Hematopoietic multipotent progenitor cell treated with erythropoietin and hydrocortisone succinate and interleukin-3 and kit ligand, for 6 days (in vitro differentiated cells): ENCODE results near the gene DMC1.
"Not testable (repeated sequence)": the region's sequence is repeated elsewhere in the genome, so short reads cannot be mapped to it uniquely, and the experiment has no call there.

Source experiments
- DNase-seq: peaks from one replicate; pipeline ENCODE4 v3.0.0-alpha.2; 2015

Gene DMC1

DNA sequence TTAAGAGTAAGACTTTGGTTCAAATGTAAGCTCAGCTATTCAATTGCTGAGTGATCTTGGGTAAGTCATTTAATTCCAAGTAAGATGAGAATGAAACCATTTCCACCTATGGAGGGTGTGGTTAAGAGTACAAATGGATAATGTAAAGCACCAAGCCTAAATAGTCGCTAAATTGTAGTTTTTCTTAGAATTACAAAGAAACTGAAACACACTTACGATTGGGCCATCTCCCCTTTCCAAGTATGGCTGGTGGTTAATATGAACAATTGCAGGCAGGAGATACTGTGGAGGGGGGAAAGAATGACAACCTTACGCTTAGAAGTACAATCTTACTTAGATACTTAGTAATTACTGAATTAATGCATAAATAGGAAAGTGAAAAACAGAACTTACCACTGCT, 72.1 kb downstream of the DMC1 start:
- DNase-seq = no peak

DNA sequence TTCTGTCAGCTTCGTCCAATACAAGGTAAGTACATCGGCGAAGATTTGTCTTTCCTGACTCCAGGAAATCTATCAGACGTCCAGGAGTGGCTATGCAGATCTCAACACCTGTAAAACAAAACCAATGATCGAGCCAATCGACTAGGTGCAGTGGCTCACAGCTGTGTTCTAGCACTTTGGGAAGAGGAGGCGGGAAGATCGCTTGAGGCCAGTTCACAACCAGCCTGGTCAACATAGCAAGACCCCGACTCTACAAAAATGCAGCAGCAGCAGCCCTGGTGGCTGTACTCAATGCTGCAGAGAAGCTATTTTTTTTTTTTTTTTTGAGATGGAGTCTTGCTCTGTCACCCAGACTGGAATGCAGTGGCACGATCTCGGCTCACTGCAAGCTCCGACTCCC, 75.0 kb downstream of the DMC1 start:
- DNase-seq = no peak

DNA sequence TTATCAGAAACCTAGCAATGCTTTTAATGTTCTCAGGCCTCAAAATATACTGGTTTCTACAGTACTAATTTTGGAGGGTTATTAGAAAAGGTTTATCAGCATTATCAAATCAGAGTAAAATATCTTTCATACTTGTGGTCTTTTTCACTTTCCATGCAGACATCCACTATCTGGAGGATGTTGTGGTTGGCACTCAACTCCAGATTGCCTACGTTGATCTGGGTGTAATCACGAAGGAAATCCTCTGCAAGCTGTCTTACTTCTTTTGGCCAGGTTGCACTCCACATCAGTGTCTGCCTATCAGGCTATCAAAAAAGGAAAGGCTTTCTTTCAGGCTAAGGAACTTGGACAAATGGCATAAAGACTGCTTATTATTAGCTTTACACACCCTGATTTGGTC, 75.5 kb downstream of the DMC1 start:
- no peak for DNase-seq

DNA sequence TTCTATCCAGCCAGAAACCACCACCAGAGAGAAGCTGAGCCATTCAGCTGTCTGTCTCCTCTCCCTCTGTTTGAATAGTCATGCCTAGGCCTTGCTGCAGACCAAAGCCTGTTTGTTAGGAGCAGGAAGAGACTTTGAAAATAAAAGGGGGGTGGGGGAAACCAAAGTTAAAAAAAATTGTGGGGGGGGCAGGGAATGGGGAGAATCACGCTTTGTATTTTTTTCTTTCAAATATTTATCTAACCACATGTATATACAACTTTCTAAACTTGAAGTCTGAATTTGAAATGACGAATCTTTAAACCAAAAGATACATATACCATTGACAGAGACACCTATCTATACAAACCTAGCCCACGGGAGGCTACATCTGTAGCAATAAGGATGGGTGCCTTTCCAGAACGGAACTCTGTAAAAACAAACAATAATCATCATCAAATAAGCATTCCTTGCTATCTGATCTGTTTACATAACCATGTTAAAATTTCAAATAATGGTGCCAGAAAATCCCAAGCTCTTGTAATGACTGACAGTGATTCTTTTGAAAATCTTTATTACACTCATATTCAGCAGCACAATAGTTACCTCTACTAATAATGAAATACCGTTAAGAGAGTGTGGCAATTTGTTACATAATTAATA, 78.2 kb downstream of the DMC1 start:
- no peak for DNase-seq

DNA sequence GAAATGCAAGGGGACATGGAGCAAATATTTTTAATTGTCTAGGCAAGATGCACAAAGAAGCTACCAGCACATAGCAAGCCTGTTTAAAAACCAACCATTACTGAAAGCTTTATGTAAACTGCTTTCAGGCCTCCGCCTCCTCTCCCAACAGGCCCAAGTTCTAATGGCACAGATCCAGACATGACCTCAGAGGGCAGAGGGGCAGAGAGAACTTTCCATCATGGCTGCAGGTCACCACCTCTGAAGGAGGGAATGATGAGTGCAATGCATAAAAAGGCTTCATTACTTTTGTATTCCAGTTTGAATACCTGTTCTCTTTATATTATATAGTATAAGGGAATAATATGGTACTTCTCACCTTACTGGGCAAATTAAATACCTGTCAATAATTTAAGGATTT, 79.1 kb downstream of the DMC1 start:
- DNase-seq = peak; percentile 59

DNA sequence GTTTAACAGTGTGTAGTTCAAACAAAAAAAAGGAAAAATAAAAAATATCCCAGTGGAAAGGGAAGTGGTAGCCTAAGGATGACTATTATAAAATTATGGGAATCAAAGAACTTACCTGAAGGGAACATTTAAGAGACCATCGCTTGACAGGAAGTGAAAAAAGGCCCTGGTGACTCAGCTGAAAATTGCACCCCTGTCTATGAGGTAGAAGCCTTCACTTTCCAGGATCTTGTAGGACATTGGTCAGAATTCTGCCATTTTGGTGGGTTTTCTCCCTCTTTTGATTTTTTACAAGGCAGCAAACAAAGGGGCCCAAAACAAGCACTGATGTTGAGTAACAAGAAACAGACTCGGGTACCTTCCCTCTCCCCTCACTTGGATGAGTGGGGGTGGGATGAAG, 79.5 kb downstream of the DMC1 start:
- DNase-seq = peak; percentile 40

DNA sequence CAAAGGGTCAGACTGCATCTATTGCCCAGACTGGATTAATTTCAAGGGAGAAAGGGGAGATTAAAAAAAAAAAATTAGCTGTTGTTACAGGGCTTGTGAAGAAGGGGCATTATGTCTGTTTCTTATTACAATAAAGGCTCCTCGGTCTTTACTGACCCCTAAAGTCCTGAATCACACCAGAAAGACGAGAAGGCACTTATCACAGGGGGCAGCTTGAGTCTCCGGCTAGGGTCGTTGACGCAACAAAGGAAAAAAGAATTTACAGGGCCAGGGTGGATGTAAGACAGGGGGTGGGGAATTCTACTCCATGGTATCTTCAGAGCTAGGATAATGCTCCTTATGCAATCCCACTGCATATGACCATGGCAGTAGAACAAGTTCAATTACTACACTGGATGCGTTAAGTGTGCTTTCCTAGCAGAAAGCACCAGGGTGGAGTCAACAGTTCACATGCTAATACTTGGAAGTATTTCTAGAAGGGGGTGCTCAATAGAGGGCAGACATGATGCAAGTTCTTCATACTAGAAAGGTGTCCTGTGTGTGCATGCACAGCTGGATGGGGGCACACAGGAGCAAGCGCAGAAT, 80.3 kb downstream of the DMC1 start:
- no peak for DNase-seq

DNA sequence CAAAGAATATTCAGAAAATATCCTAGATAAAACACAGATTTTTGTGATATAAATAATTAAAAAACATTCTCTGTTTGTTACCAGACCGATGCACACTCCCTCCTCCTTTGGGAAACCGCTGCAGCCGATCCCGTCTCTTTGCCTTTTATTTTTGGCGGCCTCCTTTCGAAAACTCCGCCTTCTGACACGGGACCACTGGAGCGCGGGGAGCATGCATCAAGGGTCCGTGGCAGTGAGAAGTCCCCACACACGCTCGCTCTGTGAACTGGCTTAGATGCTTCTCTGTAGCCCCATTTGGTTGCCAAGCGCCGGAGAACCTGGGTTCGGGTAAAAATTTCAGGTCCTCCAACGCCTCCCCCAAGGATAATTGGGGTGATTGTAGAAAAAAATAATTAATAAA, 80.8 kb downstream of the DMC1 start:
- DNase-seq = no peak

DNA sequence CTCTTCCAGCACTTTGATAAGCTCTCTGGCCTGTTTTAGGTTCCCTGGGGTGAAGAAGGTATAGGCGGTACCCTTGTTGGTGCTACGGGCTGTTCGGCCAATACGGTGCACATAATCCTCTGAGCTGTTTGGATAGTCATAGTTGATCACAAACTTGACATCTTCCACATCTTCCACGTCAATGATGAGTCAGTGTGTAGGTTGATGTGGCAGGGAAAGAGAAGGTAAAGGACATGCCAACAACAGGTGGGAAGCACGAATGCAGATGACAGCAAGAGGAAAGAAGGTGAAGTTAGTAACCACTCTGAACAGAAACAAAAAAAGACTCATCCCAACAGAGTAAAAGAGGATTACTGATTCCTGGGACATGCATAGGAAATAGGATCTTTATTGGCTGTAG, 82.0 kb downstream of the DMC1 start:
- no peak for DNase-seq

DNA sequence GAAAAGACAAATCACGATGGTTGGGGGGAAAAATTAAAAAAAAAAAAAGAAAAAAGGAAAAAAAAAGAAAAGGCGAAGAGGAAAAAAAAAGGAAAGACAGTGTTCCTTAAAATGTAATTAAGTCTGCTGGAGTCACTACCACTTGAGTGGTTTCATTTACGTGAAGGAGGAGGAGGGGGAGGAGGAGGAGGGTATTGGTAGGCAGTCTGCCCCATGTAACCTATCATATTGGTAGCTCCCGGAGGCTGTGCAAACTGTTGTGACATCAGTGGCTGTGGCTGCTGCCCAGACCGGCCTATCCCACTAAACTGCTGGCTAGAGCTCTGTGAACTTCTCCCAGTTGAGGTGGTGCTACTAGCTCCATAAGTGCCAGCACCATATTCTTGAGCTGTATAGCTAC, 84.2 kb downstream of the DMC1 start:
- DNase-seq = no peak

DNA sequence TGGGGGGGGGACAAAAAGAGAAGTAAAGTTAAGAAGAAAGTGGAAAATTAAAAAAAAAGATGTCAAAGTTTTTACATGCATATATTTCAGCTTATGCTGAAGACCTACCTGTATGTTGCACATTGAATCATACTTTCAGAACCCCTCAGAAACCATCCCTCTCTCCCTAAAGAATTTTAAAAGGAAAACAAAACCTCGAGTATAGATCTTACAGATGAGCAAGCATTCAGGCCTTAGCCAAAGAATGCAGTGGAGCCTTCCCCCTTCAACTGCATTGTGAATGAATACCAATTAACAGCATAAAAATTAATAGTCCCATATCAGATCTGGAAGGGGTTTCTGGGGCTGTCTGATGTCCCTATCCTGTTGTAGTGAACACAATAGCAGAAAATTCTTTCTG, 85.7 kb downstream of the DMC1 start:
- no peak for DNase-seq

DNA sequence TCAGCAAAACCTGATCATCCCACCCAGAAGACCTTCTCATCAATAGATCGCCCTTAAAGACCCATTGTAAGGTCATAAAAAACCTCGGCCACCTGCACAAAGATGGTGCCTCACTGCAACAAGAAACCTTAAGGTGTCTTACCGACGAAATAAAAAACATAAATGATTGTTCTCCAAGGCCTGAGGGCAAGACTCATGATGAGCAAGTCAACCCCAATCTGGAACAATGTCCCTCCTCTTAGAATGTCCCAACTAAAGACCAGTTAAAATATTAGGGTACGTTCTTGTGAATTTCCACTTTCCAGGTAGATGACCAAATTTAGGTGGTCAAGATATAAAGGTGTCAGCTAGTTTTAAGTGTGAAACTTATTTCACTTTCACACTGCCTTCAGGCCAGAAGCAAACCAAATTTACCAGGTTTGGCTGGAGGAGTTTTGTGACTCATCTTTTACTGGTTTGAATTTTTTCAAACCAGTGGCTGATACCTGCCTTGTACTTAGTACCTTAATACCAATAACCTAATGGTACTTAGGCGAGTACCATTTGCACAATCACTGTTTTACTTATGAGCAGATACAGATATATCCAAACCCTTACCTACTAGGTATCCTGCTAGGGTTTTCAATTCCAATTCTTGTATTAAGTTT, 87.2 kb downstream of the DMC1 start:
- DNase-seq = no peak

DNA sequence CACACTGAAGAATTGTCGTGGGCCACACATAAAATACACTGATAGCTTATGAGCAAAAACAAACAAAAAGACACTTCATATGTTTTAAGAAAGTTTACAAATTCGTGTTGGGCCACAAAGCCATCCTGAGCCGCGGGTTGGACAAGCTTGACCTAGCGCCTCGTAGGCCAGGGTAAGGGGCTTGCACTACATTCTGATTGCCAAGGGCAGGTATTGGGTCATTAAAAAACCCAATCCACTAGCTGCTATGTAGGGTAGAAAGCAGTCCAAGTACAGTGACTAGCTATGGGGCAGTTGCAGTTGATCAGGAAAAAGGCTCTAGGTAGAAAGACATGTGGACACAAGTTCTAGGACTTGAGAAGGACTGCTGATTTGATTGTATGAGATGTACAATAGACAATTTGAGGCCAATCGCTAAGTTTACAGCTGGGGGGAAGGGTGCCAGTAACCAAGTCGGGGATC, 88.1 kb downstream of the DMC1 start:
- DNase-seq = no peak

DNA sequence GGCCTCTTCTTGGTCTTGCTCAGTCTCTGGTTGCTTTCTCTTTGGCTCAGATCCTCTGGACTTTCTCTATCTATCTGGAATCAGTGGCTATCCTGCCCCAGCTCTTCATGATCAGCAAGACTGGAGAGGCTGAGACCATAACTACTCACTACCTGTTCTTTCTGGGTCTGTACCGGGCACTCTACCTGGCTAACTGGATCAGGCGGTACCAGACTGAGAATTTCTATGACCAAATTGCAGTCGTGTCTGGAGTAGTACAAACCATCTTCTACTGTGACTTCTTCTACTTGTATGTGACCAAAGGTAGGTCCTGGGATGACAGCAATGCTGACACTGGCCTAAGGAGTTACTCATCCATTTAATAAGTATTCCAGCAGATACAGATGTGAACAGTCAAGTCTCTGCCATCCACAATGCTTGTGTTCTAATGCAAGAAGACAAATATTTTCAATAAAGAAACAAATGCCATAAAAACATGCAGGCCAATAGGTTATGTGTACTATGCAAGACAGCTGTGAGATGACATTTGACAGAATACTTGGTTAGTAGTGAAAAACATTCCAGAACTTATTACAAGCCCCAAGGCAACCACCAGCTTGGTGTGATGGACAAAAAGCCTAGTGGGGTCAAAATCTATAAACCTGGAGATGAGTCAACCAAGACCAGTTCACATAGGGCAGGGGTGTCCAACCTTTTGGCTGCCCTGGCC, 88.7 kb downstream of the DMC1 start:
- no peak for DNase-seq

DNA sequence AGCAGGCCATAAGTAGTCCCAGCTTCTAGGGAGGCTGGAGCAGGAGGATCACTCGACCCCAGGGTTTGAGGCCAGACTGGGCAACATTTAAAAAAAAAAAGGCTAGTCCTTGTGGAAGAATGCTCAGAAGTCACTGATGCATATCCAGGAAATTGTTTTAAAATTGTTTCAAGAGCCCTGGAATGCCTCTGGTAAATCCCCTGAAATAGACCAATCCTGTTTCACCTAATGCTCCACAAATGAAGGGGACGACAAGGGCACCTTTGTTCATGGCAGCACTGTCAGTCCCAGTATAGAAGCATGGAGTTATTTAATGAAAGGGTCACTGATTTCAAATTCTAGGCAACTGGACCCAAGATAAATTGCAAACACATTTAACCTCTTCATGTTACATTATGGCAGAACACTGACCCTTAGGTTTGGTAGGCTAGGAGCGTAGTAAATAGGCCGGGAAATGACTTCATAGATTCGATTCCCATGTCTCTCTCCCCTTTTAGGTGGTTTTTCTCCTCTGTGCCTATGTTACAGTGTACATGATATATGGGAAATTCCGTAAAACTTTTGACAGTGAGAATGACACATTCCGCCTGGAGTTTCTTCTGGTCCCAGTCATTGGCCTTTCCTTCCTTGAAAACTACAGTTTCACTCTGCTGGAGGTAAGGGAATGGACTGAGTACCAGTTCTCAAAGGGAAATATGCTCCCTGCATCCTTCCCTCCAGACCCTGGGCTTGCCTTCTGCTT, 90.7 kb downstream of the DMC1 start:
- no peak for DNase-seq

DNA sequence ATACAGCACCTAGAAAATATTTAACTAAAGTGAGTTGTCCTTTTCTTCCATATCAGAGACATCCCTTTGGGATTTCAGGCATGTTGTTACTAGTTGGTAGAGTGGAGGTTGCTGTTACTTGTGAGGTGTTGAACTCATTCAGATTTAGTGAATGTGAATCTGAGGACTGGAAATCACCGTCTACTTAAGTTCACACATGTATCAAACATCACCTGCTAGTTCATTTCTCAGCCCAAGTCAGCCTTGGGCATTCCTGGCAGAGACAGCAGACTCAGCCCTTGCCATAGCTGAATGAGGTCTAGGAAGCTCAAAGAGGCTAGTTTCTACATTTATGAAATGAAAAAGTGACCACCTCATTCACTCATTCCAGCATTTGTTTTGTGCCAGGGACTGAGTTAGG, 92.4 kb downstream of the DMC1 start:
- DNase-seq = no peak

DNA sequence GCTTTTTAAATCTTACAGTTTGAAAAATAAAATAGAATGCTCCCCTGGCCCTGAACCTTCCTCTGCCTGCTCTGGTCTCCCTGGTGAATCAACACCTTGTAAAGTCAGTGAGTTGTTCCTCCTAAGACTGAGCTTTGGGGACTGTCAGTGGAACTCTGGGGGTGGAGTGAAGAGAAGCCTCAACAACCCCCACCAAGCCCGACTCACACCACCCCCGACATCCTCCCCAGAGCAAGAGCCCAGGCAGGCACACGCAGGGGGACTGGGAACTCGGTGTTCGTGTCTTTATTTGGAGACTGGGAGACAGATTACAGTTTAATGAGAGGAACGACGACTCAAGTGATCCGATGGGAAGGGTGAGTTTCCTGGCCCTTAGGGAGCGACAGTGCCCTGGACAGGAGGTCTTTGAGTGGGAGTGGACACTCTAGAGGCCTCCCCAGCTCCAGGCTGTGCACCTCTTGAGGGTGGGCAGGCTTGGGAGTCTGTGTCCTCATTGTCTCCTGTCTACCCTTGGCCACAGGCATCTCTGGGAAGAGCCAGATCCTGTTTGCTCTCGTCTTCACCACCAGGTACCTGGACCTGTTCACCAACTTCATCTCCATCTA, 95.9 kb downstream of the DMC1 start:
- no peak for DNase-seq

DNA sequence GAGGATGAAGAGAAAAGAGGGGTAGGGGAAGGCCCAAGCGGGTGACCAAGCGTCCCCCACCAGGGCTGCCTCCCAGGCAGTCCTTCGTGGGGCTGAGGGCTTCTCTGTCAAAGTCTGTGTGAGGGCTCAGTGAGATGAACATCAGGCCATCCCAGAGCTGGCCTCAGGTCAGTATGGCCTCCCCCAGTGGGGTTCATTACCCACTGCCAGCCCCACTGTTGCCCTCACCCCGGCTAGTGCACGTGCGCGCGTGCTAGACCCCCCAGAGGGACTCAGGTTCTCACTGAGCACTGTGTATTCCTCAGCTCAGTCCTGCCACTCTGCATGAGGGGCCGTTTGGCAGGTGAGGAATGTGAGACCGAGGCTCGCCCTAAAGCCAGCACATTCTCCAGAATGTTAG, 98.7 kb downstream of the DMC1 start:
- no peak for DNase-seq

DNA sequence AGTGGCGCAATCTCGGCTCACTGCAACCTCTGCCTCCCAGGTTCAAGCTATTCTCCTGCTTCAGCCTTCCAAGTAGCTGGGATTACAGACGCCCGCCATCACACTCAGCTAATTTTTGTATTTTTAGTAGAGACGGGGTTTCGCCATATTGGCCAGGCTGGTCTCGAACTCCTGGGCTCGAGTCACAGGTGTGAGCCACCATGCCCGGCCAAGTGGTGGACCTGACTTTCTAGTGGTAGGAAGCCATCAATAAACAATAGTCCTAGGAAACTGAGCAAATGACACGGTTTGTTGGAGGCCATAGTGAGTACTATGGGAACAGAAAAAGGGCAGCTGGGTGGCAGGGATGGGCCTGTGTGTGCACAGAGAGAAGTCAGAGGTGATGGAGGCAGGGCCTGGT, 99.8 kb downstream of the DMC1 start:
- not testable (repeated sequence) for DNase-seq

DNA sequence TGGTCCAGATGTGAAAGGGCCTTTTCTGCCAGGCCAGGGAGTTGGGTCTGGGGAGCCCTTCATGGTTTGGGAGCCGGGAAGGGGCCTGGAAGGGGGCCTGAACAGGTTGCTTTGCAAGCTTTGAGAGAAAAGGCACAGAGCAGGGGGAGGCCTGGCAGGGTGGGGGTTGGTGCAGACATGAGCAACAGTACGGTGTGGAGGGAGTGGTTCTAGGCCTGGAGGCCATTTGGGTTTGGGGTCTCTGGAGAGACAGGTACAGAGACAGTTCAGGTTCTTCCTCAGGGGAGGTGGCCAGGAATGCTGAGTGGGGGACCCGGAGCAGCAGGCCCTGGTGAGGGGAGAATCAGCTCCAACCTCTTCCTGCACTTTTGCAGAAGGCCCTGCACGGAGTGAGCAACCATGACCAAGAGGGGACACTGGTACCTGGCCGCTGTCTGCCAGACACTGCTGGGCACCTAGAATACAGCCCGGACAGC, 100.6 kb downstream of the DMC1 start:
- DNase-seq = no peak
